ENCODE data around the gene ATRNL1.

ATRNL1 gene

GRCh38 chr10:115762029-115762428 is 668.9 kb downstream of the ATRNL1 start:
- Histone ChIP-seq H3K9ac (ENCODE audit: low read length) (no peak overlapping the region), H3K36me3 (ENCODE audit: insufficient read depth, low read length) (no peaks in the 10 kb centered on the region), H3K4me1 (ENCODE audit: insufficient read depth, low read length, severe bottlenecking) (no peaks in the 10 kb centered on the region), H3K9me3 (ENCODE audit: low read length) (no peaks in the 10 kb centered on the region), H3K27me3 (ENCODE audit: insufficient read depth, low read length) (no peaks in the 10 kb centered on the region), H4K20me1 (ENCODE audit: insufficient read depth, low read length) (no peaks in the 10 kb centered on the region), H3F3A (ENCODE audit: insufficient read depth, low read length) (no peaks in the 10 kb centered on the region), H3K4me3 (ENCODE audit: low read depth, low read length, poor library complexity, severe bottlenecking) (no peak overlapping the region), H3K27ac (ENCODE audit: low read depth, low read length, poor library complexity, severe bottlenecking) (no peak overlapping the region), H3K79me2 (ENCODE audit: insufficient read depth, low read length) (no peaks in the 10 kb centered on the region), H3K9me2 (ENCODE audit: low read depth, low read length) (no peaks in the 10 kb centered on the region), H2AFZ (ENCODE audit: low read length) (no peak overlapping the region), H3K4me2 (ENCODE audit: low read length) (no peak overlapping the region)
- no peak for TF ChIP-seq CTCF (IDR thresholded peaks at IDR 0.05; ENCODE audit: low read length)

- no peak overlapping the region for H3K9ac ChIP-seq (ENCODE audit: low read length)
Observed at GRCh38 chr10:115771755-115772154, 678.6 kb downstream of the ATRNL1 start.

GRCh38 chr10:115772606-115773005 is 679.4 kb downstream of the ATRNL1 start:
- no peak overlapping the region for H3K4me2 ChIP-seq (ENCODE audit: low read length)
- no peak overlapping the region for H3K27ac ChIP-seq (ENCODE audit: low read depth, low read length, poor library complexity, severe bottlenecking)
- H2AFZ ChIP-seq (ENCODE audit: low read length): no peak overlapping the region

More at GRCh38 chr10:115771755-115772154, 678.6 kb downstream of the ATRNL1 start:
- no peaks in the 10 kb centered on the region for H3K36me3 ChIP-seq (ENCODE audit: insufficient read depth, low read length)
- no peak overlapping the region for H3K4me2 ChIP-seq (ENCODE audit: low read length)
- H3K79me2 ChIP-seq (ENCODE audit: insufficient read depth, low read length): no peaks in the 10 kb centered on the region
- no peaks in the 10 kb centered on the region for H3K9me3 ChIP-seq (ENCODE audit: low read length)
- H3K4me1 ChIP-seq (ENCODE audit: insufficient read depth, low read length, severe bottlenecking): no peaks in the 10 kb centered on the region
- H3F3A ChIP-seq (ENCODE audit: insufficient read depth, low read length): no peaks in the 10 kb centered on the region
- H2AFZ ChIP-seq (ENCODE audit: low read length): no peak overlapping the region
- no peak for TF ChIP-seq CTCF (IDR thresholded peaks at IDR 0.05; ENCODE audit: low read length)
- no peak for TF ChIP-seq EZH2 (IDR thresholded peaks at IDR 0.05; ENCODE audit: borderline replicate concordance, low read length)
- H3K27me3 ChIP-seq (ENCODE audit: insufficient read depth, low read length): no peaks in the 10 kb centered on the region
- H3K4me3 ChIP-seq (ENCODE audit: low read depth, low read length, poor library complexity, severe bottlenecking): no peak overlapping the region
- no peak overlapping the region for H3K27ac ChIP-seq (ENCODE audit: low read depth, low read length, poor library complexity, severe bottlenecking)
- H3K9me2 ChIP-seq (ENCODE audit: low read depth, low read length): no peaks in the 10 kb centered on the region
- H4K20me1 ChIP-seq (ENCODE audit: insufficient read depth, low read length): no peaks in the 10 kb centered on the region

More at GRCh38 chr10:115772606-115773005, 679.4 kb downstream of the ATRNL1 start:
- Histone ChIP-seq H3K4me1 (ENCODE audit: insufficient read depth, low read length, severe bottlenecking) (no peaks in the 10 kb centered on the region), H3K4me3 (ENCODE audit: low read depth, low read length, poor library complexity, severe bottlenecking) (no peak overlapping the region), H3F3A (ENCODE audit: insufficient read depth, low read length) (no peaks in the 10 kb centered on the region), H3K9ac (ENCODE audit: low read length) (no peak overlapping the region), H3K79me2 (ENCODE audit: insufficient read depth, low read length) (no peaks in the 10 kb centered on the region), H4K20me1 (ENCODE audit: insufficient read depth, low read length) (no peaks in the 10 kb centered on the region), H3K9me2 (ENCODE audit: low read depth, low read length) (no peaks in the 10 kb centered on the region), H3K36me3 (ENCODE audit: insufficient read depth, low read length) (no peaks in the 10 kb centered on the region), H3K27me3 (ENCODE audit: insufficient read depth, low read length) (no peaks in the 10 kb centered on the region), H3K9me3 (ENCODE audit: low read length) (no peaks in the 10 kb centered on the region)
- TF ChIP-seq CTCF (IDR thresholded peaks at IDR 0.05; ENCODE audit: low read length): no peak
- no peak for TF ChIP-seq EZH2 (IDR thresholded peaks at IDR 0.05; ENCODE audit: borderline replicate concordance, low read length)

Measured in OCI-LY1 (cell line).